Effector CD8-positive, alpha-beta T cell (primary cell): Measurements from ENCODE around the gene TAS2R1.

ENCODE experiments used
- DNase-seq: peaks from one replicate; lab custom pipeline; 2025; lab: John Stamatoyannopoulos, UW

The TAS2R1 gene

GRCh38 chr5:9588254-9588653 lies 41.9 kb downstream of the TAS2R1 start:
- DNase-seq = no peak

GRCh38 chr5:9587135-9587534 lies 43.0 kb downstream of the TAS2R1 start:
- DNase-seq = no peak

GRCh38 chr5:9582406-9582805 lies 47.7 kb downstream of the TAS2R1 start:
- DNase-seq = no peak
